HCT116 (cell line): ENCODE measurements around the gene FOXA2. TPM values are rescaled to one million over a fixed set of nuclear protein-coding genes. Genes with fewer than 3 reads are reported as not detected.

Experiments used
- ATAC-seq: fragments of 200-7000 bp; cut with Tn5 transposase; 2 replicates; pipeline ENCODE4 v1.9.1; 2020; ENCODE audit warnings: mild to moderate bottlenecking, moderate library complexity
- BruUV-seq: library from RNA; stranded (reverse); fragments of 400-500 nt; replicated peaks from 2 replicates; lab custom pipeline; 2021; lab: Mats Ljungman, UMichigan
- CTCF ChIA-PET: fragments of 300-600 bp; sonication (Branson Sonifier 250); formaldehyde crosslinking; loops from one replicate; lab custom pipeline; 2021; ENCODE audit warnings: antibody characterized with exemption; lab: Charles Lee
- POLR2A ChIA-PET: fragments of 300-600, 350-600 bp; sonication (Branson Sonifier 250); formaldehyde crosslinking; loops from one replicate; lab custom pipeline; 2021; ENCODE audit warnings: antibody characterized with exemption; lab: Charles Lee
- RAD21 ChIA-PET, 2 experiments: fragments of 300-600 bp; sonication (Branson Sonifier 250); formaldehyde crosslinking; loops; one replicate each; lab custom pipeline; 2023; ENCODE audit warnings: low total read pairs in 2 of 2; ENCODE audit not compliant: uncharacterized antibody in 2 of 2, unreplicated experiment in 2 of 2, low non-redundant PET in 1 of 2; lab: Charles Lee
- DNase-seq: peaks from one replicate; pipeline ENCODE4 v3.0.0-alpha.2; 2010; ENCODE audit warnings: low read depth, low spot score
- H2AFZ ChIP-seq: fragments of 200-600 bp; shearing (Covaris generic), sonication (generic); 2 replicates; pipeline ENCODE4 v1.6.1; 2017; ENCODE audit warnings: low read depth, mixed run types, mixed read lengths, antibody characterized with exemption, low read length; ENCODE audit not compliant: poor library complexity, severe bottlenecking
- H3K27ac ChIP-seq: 2 replicates; pipeline ENCODE4 v1.5.1; 2012; ENCODE audit warnings: low read depth, low read length
- H3K27me3 ChIP-seq: fragments of 200-600 bp; sonication (generic); 2 replicates; pipeline ENCODE4 v1.6.1; 2016; ENCODE audit warnings: mixed run types, low read length, mixed read lengths; ENCODE audit not compliant: insufficient read depth
- H3K36me3 ChIP-seq, 2 experiments: fragments of 200-500 bp in 1 of 2; fragments of 200-600 bp in 1 of 2; sonication (Bioruptor generic) in 1 of 2; sonication (generic) in 1 of 2; 2 replicates each; pipeline versions ENCODE4 v1.5.1 to v1.6.1; 2014 to 2016; ENCODE audit warnings: low read length in 2 of 2, inconsistent platforms in 1 of 2, mixed read lengths in 1 of 2, mixed run types in 1 of 2; ENCODE audit not compliant: insufficient read depth in 2 of 2, control insufficient read depth in 1 of 2
- H3K4me1 ChIP-seq, 2 experiments: fragments of 200-600 bp in 1 of 2; sonication (generic) in 1 of 2; 2 replicates each; pipeline versions ENCODE4 v1.5.1 to v1.6.1; 2012 to 2017; ENCODE audit warnings: low read length in 2 of 2, inconsistent platforms in 1 of 2, mild to moderate bottlenecking in 1 of 2, mixed read lengths in 1 of 2, mixed run types in 1 of 2, moderate library complexity in 1 of 2; ENCODE audit not compliant: insufficient read depth in 2 of 2, control insufficient read depth in 1 of 2
- H3K4me2 ChIP-seq: fragments of 200-600 bp; sonication (generic); 2 replicates; pipeline ENCODE4 v1.6.1; 2017; ENCODE audit warnings: mixed run types, low read length, mixed read lengths
- H3K4me3 ChIP-seq, 2 experiments: fragments of 200-600 bp in 1 of 2; sonication (generic) in 1 of 2; replicated peaks in 1 of 2; 2 replicates each; pipeline ENCODE4 v1.5.1; 2011 to 2016; ENCODE audit warnings: low read length in 2 of 2, control low read depth in 1 of 2, low read depth in 1 of 2, mild to moderate bottlenecking in 1 of 2, mixed read lengths in 1 of 2, mixed run types in 1 of 2
- H3K79me2 ChIP-seq: fragments of 200-600 bp; sonication (generic); 2 replicates; pipeline ENCODE4 v1.6.1; 2017; ENCODE audit warnings: mild to moderate bottlenecking, mixed run types, low read length, moderate library complexity, mixed read lengths; ENCODE audit not compliant: insufficient read depth
- H3K9ac ChIP-seq: fragments of 200-600 bp; sonication (generic); 2 replicates; pipeline ENCODE4 v1.6.1; 2016; ENCODE audit warnings: low read length, mixed read lengths
- H3K9me2 ChIP-seq: fragments of 200-600 bp; sonication (generic), shearing (Covaris generic); 2 replicates; pipeline ENCODE4 v1.6.1; 2017; ENCODE audit warnings: mixed run types, mild to moderate bottlenecking, moderate library complexity; ENCODE audit not compliant: insufficient read depth
- H3K9me3 ChIP-seq, 2 experiments: fragments of 200-500 bp in 1 of 2; fragments of 200-600 bp in 1 of 2; sonication (Bioruptor generic) in 1 of 2; sonication (generic) in 1 of 2; 2 replicates each; pipeline ENCODE4 v1.6.1; 2014 to 2017; ENCODE audit warnings: low read length in 2 of 2, mixed read lengths in 2 of 2, inconsistent platforms in 1 of 2, low read depth in 1 of 2, mild to moderate bottlenecking in 1 of 2, mixed run types in 1 of 2, moderate library complexity in 1 of 2; ENCODE audit not compliant: control insufficient read depth in 1 of 2, insufficient read depth in 1 of 2
- H4K20me1 ChIP-seq: fragments of 200-600 bp; sonication (generic), shearing (Covaris generic); 2 replicates; pipeline ENCODE4 v1.6.1; 2017; ENCODE audit warnings: mixed run types, mild to moderate bottlenecking, moderate library complexity; ENCODE audit not compliant: insufficient read depth
- ATF3 ChIP-seq: IDR thresholded peaks from 2 replicates; pipeline ENCODE4 v1.6.1; 2012
- CEBPB ChIP-seq: IDR thresholded peaks from 2 replicates; pipeline ENCODE4 v1.6.1; 2012; ENCODE audit warnings: low read depth
- CTCF ChIP-seq, 3 experiments: fragments of 200-600 bp in 1 of 3; sonication (generic) in 1 of 3; IDR thresholded peaks in 2 of 3; conservative IDR thresholded peaks in 1 of 3; 2 replicates each; pipeline ENCODE4 v1.5.1; 2012 to 2017; ENCODE audit warnings: low read depth in 2 of 3, low read length in 2 of 3, antibody characterized with exemption in 1 of 3, borderline replicate concordance in 1 of 3, control low read depth in 1 of 3, mild to moderate bottlenecking in 1 of 3, mixed read lengths in 1 of 3, mixed run types in 1 of 3, moderate library complexity in 1 of 3; ENCODE audit not compliant: insufficient read depth in 1 of 3
- ELF1 ChIP-seq: IDR thresholded peaks from 2 replicates; pipeline ENCODE4 v1.6.1; 2012; ENCODE audit warnings: low read depth, borderline replicate concordance
- EZH2 ChIP-seq: fragments of 200-600 bp; sonication (generic); IDR thresholded peaks from 2 replicates; pipeline ENCODE4 v1.6.1; 2017; ENCODE audit warnings: antibody characterized with exemption, mixed run types
- FOSL1 ChIP-seq: IDR thresholded peaks from 2 replicates; pipeline ENCODE4 v1.6.1; 2012; ENCODE audit warnings: low read depth
- JUND ChIP-seq: IDR thresholded peaks from 2 replicates; pipeline ENCODE4 v1.6.1; 2012
- MAX ChIP-seq: IDR thresholded peaks from 2 replicates; pipeline ENCODE4 v1.6.1; 2012
- POLR2AphosphoS5 ChIP-seq: IDR thresholded peaks from 2 replicates; pipeline ENCODE4 v1.6.1; 2011; ENCODE audit warnings: mild to moderate bottlenecking, low read depth, low read length, moderate library complexity
- RAD21 ChIP-seq: IDR thresholded peaks from 2 replicates; pipeline ENCODE4 v1.6.1; 2012; ENCODE audit warnings: low read depth, mild to moderate bottlenecking
- REST ChIP-seq: IDR thresholded peaks from 2 replicates; pipeline ENCODE4 v1.6.1; 2012; ENCODE audit warnings: low read depth
- SP1 ChIP-seq: IDR thresholded peaks from 2 replicates; pipeline ENCODE4 v1.6.1; 2012; ENCODE audit warnings: low read depth
- SRF ChIP-seq: IDR thresholded peaks from 2 replicates; pipeline ENCODE4 v1.6.1; 2012; ENCODE audit warnings: low read depth
- TCF7L2 ChIP-seq: IDR thresholded peaks from 2 replicates; pipeline ENCODE4 v1.7.0; 2011; ENCODE audit warnings: borderline replicate concordance, inconsistent platforms; ENCODE audit not compliant: insufficient read depth, insufficient read length; ENCODE audit errors: extremely low read depth
- YY1 ChIP-seq: IDR thresholded peaks from 2 replicates; pipeline ENCODE4 v1.6.1; 2011; ENCODE audit warnings: low read length, low read depth, moderate library complexity, mild to moderate bottlenecking; ENCODE audit not compliant: insufficient replicate concordance; ENCODE audit errors: extremely low read depth
- ZBTB33 ChIP-seq: IDR thresholded peaks from 2 replicates; pipeline ENCODE4 v1.6.1; 2011; ENCODE audit warnings: mild to moderate bottlenecking, low read length, moderate library complexity; ENCODE audit not compliant: insufficient replicate concordance; ENCODE audit errors: extremely low read depth
- ZFX ChIP-seq: fragments of 450-650 bp; IDR thresholded peaks from 2 replicates; pipeline ENCODE4 v1.6.1; 2017
- ZNF274 ChIP-seq: fragments of 200-500 bp; sonication (Bioruptor generic); IDR thresholded peaks from 2 replicates; pipeline ENCODE4 v1.6.1; 2014; ENCODE audit warnings: mild to moderate bottlenecking, low read depth, low read length, inconsistent platforms
- intact Hi-C: fragments of 100-400 bp; cut with micrococcal nuclease; formaldehyde crosslinking; loops from 2 replicates; pipeline ENCODE4 v1.10.0; 2022
- total RNA-seq: library from RNA; stranded (reverse); gene quantifications from one replicate; pipeline ENCODE4 v1.2.1, GENCODE V29; 2021; ENCODE audit not compliant: unreplicated experiment

Gene FOXA2
- total RNA-seq, 1 experiment from 2014 or later: 0.10 TPM

- no peak overlapping the region for H3K4me3 ChIP-seq
- BruUV-seq: no TSS peak
- no peaks in the 10 kb centered on the region for H3K4me1 ChIP-seq
- no peak for ATAC-seq
- H3K9ac ChIP-seq: no peak overlapping the region
- POLR2A ChIA-PET: no interaction called here
- H2AFZ ChIP-seq: no peak overlapping the region
- H3K27ac ChIP-seq: no peak overlapping the region
- H4K20me1 ChIP-seq: no peaks in the 10 kb centered on the region
- CTCF ChIA-PET: no interaction called here
- H3K9me2 ChIP-seq: no peaks in the 10 kb centered on the region
- no peak for DNase-seq
- H3K36me3 ChIP-seq: no peaks in the 10 kb centered on the region
- RAD21 ChIA-PET: no interaction called here
- intact Hi-C loops: no loop called here
- peaks cover 16% of the 10 kb centered on the region; the same call in 1 of the 2 replicates for H3K27me3 ChIP-seq
- no peaks in the 10 kb centered on the region; a peak in 1 of 4 replicates for H3K9me3 ChIP-seq
- no peaks in the 10 kb centered on the region for H3K79me2 ChIP-seq
- TF ChIP-seq ZFX (no peak), CTCF (IDR thresholded peaks at IDR 0.05 in 2 of 3, conservative IDR thresholded peaks at IDR 0.05 in 1 of 3; ENCODE audit: borderline replicate concordance in 1 of 3, insufficient read depth in 1 of 3, low read depth in 2 of 3, low read length in 2 of 3) (no peak), ATF3 (no peak), EZH2 (no peak), ZBTB33 (no peak), MAX (no peak), REST (no peak), CEBPB (no peak), ELF1 (no peak), SP1 (no peak), RAD21 (no peak), POLR2AphosphoS5 (no peak), YY1 (no peak), FOSL1 (no peak), JUND (no peak), ZNF274 (no peak), TCF7L2 (no peak), SRF (no peak)
- TF ChIP-seq, all 23 proteins: peak for 0
- no peak overlapping the region for H3K4me2 ChIP-seq
These were observed 28.4 kb downstream of the FOXA2 start for GRCh38 chr20:22555791-22556564.
